SU-DHL-6 (cell line): ENCODE measurements around the gene EFNA5.

Experiments used
- H2AFZ ChIP-seq: fragments of 200-600 bp; sonication (generic); 2 replicates; pipeline ENCODE4 v1.6.1; 2014; ENCODE audit warnings: low read depth, mild to moderate bottlenecking, moderate library complexity, mixed read lengths, antibody characterized with exemption, low read length; ENCODE audit not compliant: severe bottlenecking
- H3F3A ChIP-seq: fragments of 200-600 bp; shearing (Covaris generic); 2 replicates; pipeline ENCODE4 v1.6.0; 2016; ENCODE audit warnings: antibody characterized with exemption, mild to moderate bottlenecking; ENCODE audit not compliant: insufficient read depth
- H3K27ac ChIP-seq: fragments of 200-600 bp; sonication (generic); 2 replicates; pipeline ENCODE4 v1.5.1; 2016; ENCODE audit warnings: low read depth, mild to moderate bottlenecking, low read length, moderate library complexity, mixed read lengths
- H3K27me3 ChIP-seq: fragments of 200-600 bp; sonication (generic), shearing (Covaris generic); 2 replicates; pipeline ENCODE4 v1.6.0; 2014; ENCODE audit warnings: mild to moderate bottlenecking, low read length
- H3K36me3 ChIP-seq: fragments of 200-600 bp; sonication (generic); 2 replicates; pipeline ENCODE4 v1.6.1; 2014; ENCODE audit warnings: mild to moderate bottlenecking, low read length, mixed read lengths
- H3K4me2 ChIP-seq: fragments of 300-600, 200-600 bp; shearing (Covaris generic), sonication (generic); 2 replicates; pipeline ENCODE4 v1.6.0; 2014; ENCODE audit warnings: low read length, low read depth, mild to moderate bottlenecking; ENCODE audit not compliant: poor library complexity, severe bottlenecking
- H3K4me3 ChIP-seq: fragments of 200-600 bp; sonication (generic); 2 replicates; pipeline ENCODE4 v1.5.1; 2014; ENCODE audit warnings: antibody characterized with exemption, low read length, mild to moderate bottlenecking, mixed read lengths; ENCODE audit not compliant: insufficient read depth, poor library complexity, severe bottlenecking
- H3K79me2 ChIP-seq: fragments of 200-600 bp; sonication (generic); 2 replicates; pipeline ENCODE4 v1.6.1; 2014; ENCODE audit warnings: mild to moderate bottlenecking, low read length, moderate library complexity; ENCODE audit not compliant: insufficient read depth
- H3K9ac ChIP-seq: fragments of 200-600 bp; sonication (generic); 2 replicates; pipeline ENCODE4 v1.7.0; 2014; ENCODE audit warnings: mild to moderate bottlenecking, low read length
- H3K9me2 ChIP-seq: fragments of 200-600 bp; sonication (generic); replicated peaks from 2 replicates; pipeline ENCODE4 v1.6.1; 2014; ENCODE audit warnings: low read length; ENCODE audit not compliant: insufficient read depth
- H3K9me3 ChIP-seq: fragments of 200-600 bp; sonication (generic); 2 replicates; pipeline ENCODE4 v1.6.1; 2014; ENCODE audit warnings: low read length, mixed read lengths; ENCODE audit not compliant: insufficient read depth
- H4K20me1 ChIP-seq: fragments of 200-600 bp; sonication (generic); 2 replicates; pipeline ENCODE4 v1.6.1; 2014; ENCODE audit warnings: low read depth, mild to moderate bottlenecking, antibody characterized with exemption, low read length, moderate library complexity, mixed read lengths
- CTCF ChIP-seq: fragments of 200-600 bp; sonication (generic); IDR thresholded peaks from one replicate; pipeline ENCODE4 v1.5.1; 2017; ENCODE audit warnings: antibody characterized with exemption, mild to moderate bottlenecking, low read length, moderate library complexity; ENCODE audit not compliant: insufficient read depth, poor library complexity, severe bottlenecking
- EZH2phosphoT487 ChIP-seq: fragments of 200-600 bp; sonication (generic), shearing (Covaris generic); conservative IDR thresholded peaks from 2 replicates; pipeline ENCODE4 v1.6.1; 2018; ENCODE audit warnings: mild to moderate bottlenecking, antibody characterized with exemption, low read length, moderate library complexity, mixed read lengths

The EFNA5 gene

GRCh38 chr5:107539726-107540330 is 130.9 kb downstream of the EFNA5 start:
- H2AFZ ChIP-seq: no peak overlapping the region
- H3K79me2 ChIP-seq: no peaks in the 10 kb centered on the region
- no peak overlapping the region for H3K9ac ChIP-seq
- H3K36me3 ChIP-seq: no peaks in the 10 kb centered on the region
- no peaks in the 10 kb centered on the region for H3K9me3 ChIP-seq
- no peaks in the 10 kb centered on the region for H3F3A ChIP-seq
- no peak overlapping the region for H3K4me3 ChIP-seq
- H4K20me1 ChIP-seq: no peaks in the 10 kb centered on the region
- H3K27me3 ChIP-seq: no peaks in the 10 kb centered on the region
- no peak for TF ChIP-seq CTCF
- TF ChIP-seq EZH2phosphoT487: no peak
- no peak overlapping the region for H3K27ac ChIP-seq
- no peaks in the 10 kb centered on the region for H3K9me2 ChIP-seq
- H3K4me2 ChIP-seq: no peak overlapping the region

GRCh38 chr5:107538805-107539445 is 131.8 kb downstream of the EFNA5 start:
- H4K20me1 ChIP-seq: no peaks in the 10 kb centered on the region
- no peaks in the 10 kb centered on the region for H3F3A ChIP-seq
- H3K27me3 ChIP-seq: no peaks in the 10 kb centered on the region
- no peaks in the 10 kb centered on the region for H3K79me2 ChIP-seq
- no peak overlapping the region for H3K4me2 ChIP-seq
- no peaks in the 10 kb centered on the region for H3K36me3 ChIP-seq
- no peak overlapping the region for H3K27ac ChIP-seq
- no peaks in the 10 kb centered on the region for H3K9me2 ChIP-seq
- TF ChIP-seq EZH2phosphoT487 (no peak), CTCF (no peak)
- H3K4me3 ChIP-seq: no peak overlapping the region
- H3K9ac ChIP-seq: no peak overlapping the region
- no peaks in the 10 kb centered on the region for H3K9me3 ChIP-seq
- no peak overlapping the region for H2AFZ ChIP-seq

GRCh38 chr5:107538331-107538730 is 132.4 kb downstream of the EFNA5 start:
- no peak overlapping the region for H3K4me3 ChIP-seq
- H3K27me3 ChIP-seq: no peaks in the 10 kb centered on the region
- no peaks in the 10 kb centered on the region for H3K36me3 ChIP-seq
- TF ChIP-seq CTCF: no peak
- TF ChIP-seq EZH2phosphoT487: no peak
- H3K9ac ChIP-seq: no peak overlapping the region
- no peak overlapping the region for H3K4me2 ChIP-seq
- no peaks in the 10 kb centered on the region for H3F3A ChIP-seq
- no peak overlapping the region for H2AFZ ChIP-seq
- H3K27ac ChIP-seq: no peak overlapping the region
- no peaks in the 10 kb centered on the region for H3K9me2 ChIP-seq
- H3K79me2 ChIP-seq: no peaks in the 10 kb centered on the region
- H3K9me3 ChIP-seq: no peaks in the 10 kb centered on the region
- no peaks in the 10 kb centered on the region for H4K20me1 ChIP-seq
